Cardiac muscle cell (in vitro differentiated cells and primary cell): ENCODE results near the gene LEMD2. TPM values are rescaled to one million over a fixed set of nuclear protein-coding genes. Genes with fewer than 3 reads are reported as not detected.

Experiments
- DNase-seq, 2 donors: peaks; one replicate each; pipeline versions ENCODE4 v3.0.0 to v3.0.0-alpha.2; 2010 to 2017; ENCODE audit warnings: low read depth in 1 of 2, low spot score in 1 of 2
- H3K27ac ChIP-seq: fragments of 200-600 bp; sonication (generic); 2 replicates; pipeline ENCODE4 v1.5.1; 2016
- H3K27me3 ChIP-seq: fragments of 200-600 bp; sonication (generic); 2 replicates; pipeline ENCODE4 v1.6.0; 2016; ENCODE audit warnings: control low read depth
- H3K36me3 ChIP-seq: fragments of 200-600 bp; sonication (generic); 2 replicates; pipeline ENCODE4 v1.5.1; 2016; ENCODE audit warnings: control low read depth
- H3K4me1 ChIP-seq: fragments of 200-600 bp; sonication (generic); 2 replicates; pipeline ENCODE4 v1.8.1; 2017; ENCODE audit warnings: low read depth, mild to moderate bottlenecking, mixed run types
- H3K4me3 ChIP-seq: fragments of 200-600 bp; sonication (generic); 2 replicates; pipeline ENCODE4 v1.5.1; 2016; ENCODE audit warnings: mild to moderate bottlenecking
- H3K9me3 ChIP-seq: fragments of 200-600 bp; sonication (generic); 2 replicates; pipeline ENCODE4 v1.5.1; 2017; ENCODE audit warnings: low read depth, mild to moderate bottlenecking, control low read depth
- polyA plus RNA-seq: library from polyadenylated mRNA; unstranded; fragments of >200 nt; fragmentation: Nextera tagmentation; extraction: Ambion mirVana; gene quantifications from 2 replicates; pipeline ENCODE4 v1.2.1, GENCODE V29; 2016
- total RNA-seq: library from RNA; depleted of rRNA; stranded (reverse); fragments of >200 nt; gene quantifications from 2 replicates; pipeline ENCODE4 v1.2.3, GENCODE V29; 2016
- TF ChIP-seq, protein P1 (sequence below): IDR thresholded peaks from 2 replicates; pipeline ENCODE4 v1.5.1; 2012; ENCODE audit warnings: low read depth, mild to moderate bottlenecking, low read length

LEMD2 gene
- total and polyA plus RNA-seq, 2 experiments from 2014 or later: 65.4 to 78.2 TPM

GRCh38 chr6:33731751-33732282, 57.1 kb downstream of the LEMD2 start:
- Histone ChIP-seq H3K9me3 (no peaks in the 10 kb centered on the region), H3K27ac (no peak overlapping the region), H3K4me1 (peaks cover 9% of the 10 kb centered on the region), H3K4me3 (no peak overlapping the region), H3K27me3 (no peaks in the 10 kb centered on the region), H3K36me3 (no peaks in the 10 kb centered on the region)
- TF ChIP-seq, protein P1, sequence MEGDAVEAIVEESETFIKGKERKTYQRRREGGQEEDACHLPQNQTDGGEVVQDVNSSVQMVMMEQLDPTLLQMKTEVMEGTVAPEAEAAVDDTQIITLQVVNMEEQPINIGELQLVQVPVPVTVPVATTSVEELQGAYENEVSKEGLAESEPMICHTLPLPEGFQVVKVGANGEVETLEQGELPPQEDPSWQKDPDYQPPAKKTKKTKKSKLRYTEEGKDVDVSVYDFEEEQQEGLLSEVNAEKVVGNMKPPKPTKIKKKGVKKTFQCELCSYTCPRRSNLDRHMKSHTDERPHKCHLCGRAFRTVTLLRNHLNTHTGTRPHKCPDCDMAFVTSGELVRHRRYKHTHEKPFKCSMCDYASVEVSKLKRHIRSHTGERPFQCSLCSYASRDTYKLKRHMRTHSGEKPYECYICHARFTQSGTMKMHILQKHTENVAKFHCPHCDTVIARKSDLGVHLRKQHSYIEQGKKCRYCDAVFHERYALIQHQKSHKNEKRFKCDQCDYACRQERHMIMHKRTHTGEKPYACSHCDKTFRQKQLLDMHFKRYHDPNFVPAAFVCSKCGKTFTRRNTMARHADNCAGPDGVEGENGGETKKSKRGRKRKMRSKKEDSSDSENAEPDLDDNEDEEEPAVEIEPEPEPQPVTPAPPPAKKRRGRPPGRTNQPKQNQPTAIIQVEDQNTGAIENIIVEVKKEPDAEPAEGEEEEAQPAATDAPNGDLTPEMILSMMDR: no peak
- no peak for DNase-seq

GRCh38 chr6:33731035-33731434, 57.9 kb downstream of the LEMD2 start:
- TF ChIP-seq, protein P1: no peak
- Histone ChIP-seq H3K4me1 (peaks cover 9% of the 10 kb centered on the region), H3K4me3 (no peak overlapping the region), H3K27ac (no peak overlapping the region), H3K27me3 (no peaks in the 10 kb centered on the region), H3K9me3 (no peaks in the 10 kb centered on the region), H3K36me3 (no peaks in the 10 kb centered on the region)
- no peak for DNase-seq

DNA sequence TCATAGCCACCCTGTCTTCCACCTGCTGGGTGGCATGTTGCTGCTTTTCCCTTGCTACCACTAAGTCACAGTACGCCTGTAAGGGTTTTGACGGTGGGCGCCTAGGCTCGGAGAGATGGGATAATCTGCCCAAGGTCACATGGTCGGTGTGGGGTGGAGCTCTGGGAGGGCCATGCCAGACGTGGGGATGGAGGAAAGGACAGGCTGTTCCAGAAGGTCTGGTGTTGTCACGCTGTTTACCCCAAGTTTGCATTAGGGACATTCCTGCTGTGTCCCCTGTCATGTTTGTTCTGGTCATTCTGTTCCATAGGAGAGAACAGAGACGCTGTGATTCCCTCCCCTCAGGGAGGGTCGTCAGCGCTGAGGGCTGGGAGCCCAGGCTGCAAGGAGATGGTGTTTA, 58.3 kb downstream of the LEMD2 start:
- no peak overlapping the region for H3K27ac ChIP-seq
- no peaks in the 10 kb centered on the region for H3K36me3 ChIP-seq
- DNase-seq: no peak
- no peak overlapping the region for H3K4me3 ChIP-seq
- peaks cover 9% of the 10 kb centered on the region for H3K4me1 ChIP-seq
- H3K27me3 ChIP-seq: no peaks in the 10 kb centered on the region
- TF ChIP-seq, protein P1: no peak
- no peaks in the 10 kb centered on the region for H3K9me3 ChIP-seq

DNA sequence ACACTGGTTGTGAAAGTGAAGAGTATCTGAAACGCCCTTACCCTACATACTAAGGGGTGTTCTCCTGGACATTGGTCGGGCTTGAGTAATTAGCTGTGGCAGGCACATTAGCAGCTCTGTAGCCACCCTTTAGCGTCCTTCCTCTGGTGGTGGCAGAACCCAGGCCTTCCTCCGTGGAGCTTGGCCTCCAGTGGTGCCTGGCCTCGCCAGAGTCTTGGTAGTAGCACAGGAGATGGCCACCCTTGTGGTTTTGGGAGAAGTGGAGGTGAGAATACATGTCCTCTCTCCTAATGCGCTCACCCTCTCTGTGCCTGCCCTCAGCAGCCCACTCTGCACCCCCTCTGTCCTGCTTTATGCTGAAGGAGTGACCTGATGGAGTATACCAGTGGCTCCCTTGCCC, 59.9 kb downstream of the LEMD2 start:
- Histone ChIP-seq H3K27ac (no peak overlapping the region), H3K27me3 (no peaks in the 10 kb centered on the region), H3K4me3 (no peak overlapping the region), H3K4me1 (peaks cover 10% of the 10 kb centered on the region), H3K36me3 (no peaks in the 10 kb centered on the region), H3K9me3 (no peaks in the 10 kb centered on the region)
- no peak for DNase-seq
- TF ChIP-seq, protein P1: no peak

GRCh38 chr6:33728438-33728837, 60.5 kb downstream of the LEMD2 start:
- no peak for DNase-seq
- H3K4me1 ChIP-seq: peaks cover 16% of the 10 kb centered on the region
- H3K27ac ChIP-seq: no peak overlapping the region
- TF ChIP-seq, protein P1: no peak
- H3K27me3 ChIP-seq: no peaks in the 10 kb centered on the region
- no peak overlapping the region for H3K4me3 ChIP-seq
- no peaks in the 10 kb centered on the region for H3K9me3 ChIP-seq
- no peaks in the 10 kb centered on the region for H3K36me3 ChIP-seq
